ENCODE results near the gene COPB1. TPM values are rescaled to one million over a fixed set of nuclear protein-coding genes. Genes with fewer than 3 reads are reported as not detected.
A peak's percentile ranks its signal among the peaks of the same experiment; 100 is the strongest.

The COPB1 gene
- polyA plus RNA-seq, 1 donor (not counting 4 experiments of a cell fraction or from before 2014, with no cell fraction given), result 169 TPM

- Histone ChIP-seq H3K27me3 (ENCODE audit: control insufficient read depth, extremely low read depth, insufficient read depth, low read length) (no peaks in the 10 kb centered on the region), H2AFZ (ENCODE audit: control insufficient read depth, low read length) (no peak overlapping the region), H3K4me2 (ENCODE audit: control insufficient read depth, extremely low read depth, insufficient read depth, low read depth, low read length) (no peak overlapping the region), H3K79me2 (ENCODE audit: control insufficient read depth, insufficient read depth, low read length) (no peaks in the 10 kb centered on the region), H3K27ac (ENCODE audit: control insufficient read depth, insufficient read depth, low read length) (no peak overlapping the region), H3K9me3 (ENCODE audit: control insufficient read depth, low read depth, low read length) (no peaks in the 10 kb centered on the region), H3K4me3 (ENCODE audit: control insufficient read depth in 2 of 3, extremely low read depth in 1 of 3, insufficient read depth in 2 of 3, low read depth in 1 of 3, low read length in 3 of 3) (no peak overlapping the region), H3K4me1 (ENCODE audit: control insufficient read depth, extremely low read depth, insufficient read depth, low read length) (no peaks in the 10 kb centered on the region), H3K9me1 (ENCODE audit: control insufficient read depth, extremely low read depth, insufficient read depth, low read length) (no peaks in the 10 kb centered on the region), H3K9ac (ENCODE audit: control insufficient read depth, extremely low read depth, insufficient read depth, low read length) (no peak overlapping the region), H3K36me3 (ENCODE audit: control insufficient read depth in 2 of 2, extremely low read depth in 1 of 2, insufficient read depth in 2 of 2, low read length in 2 of 2) (peaks cover 7 to 21% of the 10 kb centered on the region in 2 experiments), H4K20me1 (ENCODE audit: control insufficient read depth, extremely low read depth, insufficient read depth, low read length) (no peaks in the 10 kb centered on the region)
- dilution Hi-C loops (cut with MboI; ENCODE audit: extremely low pct_ligation_motif_present, low sequenced_read_pairs), result no loop called here
- FAIRE-seq, result no peak
- DNase-seq (ENCODE audit: low read depth, low spot score), result no peak
- TF ChIP-seq EZH2 (IDR thresholded peaks at IDR 0.05; ENCODE audit: low read length), result no peak
- TF ChIP-seq, protein P1, sequence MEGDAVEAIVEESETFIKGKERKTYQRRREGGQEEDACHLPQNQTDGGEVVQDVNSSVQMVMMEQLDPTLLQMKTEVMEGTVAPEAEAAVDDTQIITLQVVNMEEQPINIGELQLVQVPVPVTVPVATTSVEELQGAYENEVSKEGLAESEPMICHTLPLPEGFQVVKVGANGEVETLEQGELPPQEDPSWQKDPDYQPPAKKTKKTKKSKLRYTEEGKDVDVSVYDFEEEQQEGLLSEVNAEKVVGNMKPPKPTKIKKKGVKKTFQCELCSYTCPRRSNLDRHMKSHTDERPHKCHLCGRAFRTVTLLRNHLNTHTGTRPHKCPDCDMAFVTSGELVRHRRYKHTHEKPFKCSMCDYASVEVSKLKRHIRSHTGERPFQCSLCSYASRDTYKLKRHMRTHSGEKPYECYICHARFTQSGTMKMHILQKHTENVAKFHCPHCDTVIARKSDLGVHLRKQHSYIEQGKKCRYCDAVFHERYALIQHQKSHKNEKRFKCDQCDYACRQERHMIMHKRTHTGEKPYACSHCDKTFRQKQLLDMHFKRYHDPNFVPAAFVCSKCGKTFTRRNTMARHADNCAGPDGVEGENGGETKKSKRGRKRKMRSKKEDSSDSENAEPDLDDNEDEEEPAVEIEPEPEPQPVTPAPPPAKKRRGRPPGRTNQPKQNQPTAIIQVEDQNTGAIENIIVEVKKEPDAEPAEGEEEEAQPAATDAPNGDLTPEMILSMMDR (optimal IDR thresholded peaks at IDR 0.05 in 1 of 3, IDR thresholded peaks at IDR 0.05 in 1 of 3, conservative IDR thresholded peaks at IDR 0.05 in 1 of 3; ENCODE audit: extremely low read depth in 1 of 3, insufficient read depth in 2 of 3, low read length in 3 of 3), result peak in 2 of 3 experiments; percentile 25 to 49
Measured at GRCh38 chr11:14454861-14455632, 44.6 kb downstream of the COPB1 start.

DNA sequence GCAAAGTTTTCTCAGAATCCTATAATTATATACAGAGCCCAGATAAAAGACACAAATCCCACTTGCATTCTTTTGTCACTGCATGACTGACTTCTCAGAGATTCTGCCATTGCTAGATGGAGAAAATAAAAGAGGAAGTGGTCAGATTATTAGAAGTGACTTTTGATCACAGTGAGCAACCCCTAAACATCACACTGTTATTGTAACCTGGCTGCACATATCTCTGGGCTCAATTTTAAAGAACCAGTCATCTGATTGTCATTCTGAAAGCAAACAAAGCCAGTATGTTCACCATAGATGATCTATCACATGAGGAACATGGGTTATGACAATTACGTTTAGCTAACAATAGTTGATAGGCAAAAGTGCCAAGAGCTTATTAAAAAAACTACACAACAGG, 47.8 kb downstream of the COPB1 start:
- peaks cover 2 to 7% of the 10 kb centered on the region in 2 experiments for H3K36me3 ChIP-seq (ENCODE audit: control insufficient read depth in 2 of 2, extremely low read depth in 1 of 2, insufficient read depth in 2 of 2, low read length in 2 of 2)
- TF ChIP-seq, protein P1 (optimal IDR thresholded peaks at IDR 0.05 in 1 of 3, IDR thresholded peaks at IDR 0.05 in 1 of 3, conservative IDR thresholded peaks at IDR 0.05 in 1 of 3; ENCODE audit: extremely low read depth in 1 of 3, insufficient read depth in 2 of 3, low read length in 3 of 3), result no peak
- TF ChIP-seq EZH2 (IDR thresholded peaks at IDR 0.05; ENCODE audit: low read length), result no peak
- H3K27ac ChIP-seq (ENCODE audit: control insufficient read depth, insufficient read depth, low read length), result no peak overlapping the region
- H3K27me3 ChIP-seq (ENCODE audit: control insufficient read depth, extremely low read depth, insufficient read depth, low read length), result no peaks in the 10 kb centered on the region
- H2AFZ ChIP-seq (ENCODE audit: control insufficient read depth, low read length), result no peak overlapping the region
- H3K79me2 ChIP-seq (ENCODE audit: control insufficient read depth, insufficient read depth, low read length), result no peaks in the 10 kb centered on the region
- no peak for FAIRE-seq
- dilution Hi-C loops (cut with MboI; ENCODE audit: extremely low pct_ligation_motif_present, low sequenced_read_pairs), result no loop called here
- no peak for DNase-seq (ENCODE audit: low read depth, low spot score)
- no peaks in the 10 kb centered on the region for H4K20me1 ChIP-seq (ENCODE audit: control insufficient read depth, extremely low read depth, insufficient read depth, low read length)
- H3K4me2 ChIP-seq (ENCODE audit: control insufficient read depth, extremely low read depth, insufficient read depth, low read depth, low read length), result no peak overlapping the region
- no peaks in the 10 kb centered on the region for H3K9me1 ChIP-seq (ENCODE audit: control insufficient read depth, extremely low read depth, insufficient read depth, low read length)
- peaks cover 30% of the 10 kb centered on the region for H3K4me1 ChIP-seq (ENCODE audit: control insufficient read depth, extremely low read depth, insufficient read depth, low read length)
- no peak overlapping the region for H3K4me3 ChIP-seq (ENCODE audit: control insufficient read depth in 2 of 3, extremely low read depth in 1 of 3, insufficient read depth in 2 of 3, low read depth in 1 of 3, low read length in 3 of 3)
- no peak overlapping the region for H3K9ac ChIP-seq (ENCODE audit: control insufficient read depth, extremely low read depth, insufficient read depth, low read length)
- H3K9me3 ChIP-seq (ENCODE audit: control insufficient read depth, low read depth, low read length), result no peaks in the 10 kb centered on the region

All from keratinocyte (primary cell).